ENCODE measurements around the gene NANOGP8. TPM values are rescaled to one million over a fixed set of nuclear protein-coding genes. Genes with fewer than 3 reads are reported as not detected.

NANOGP8 gene
- total RNA-seq, 1 donor from 2014 or later: not detected

DNA sequence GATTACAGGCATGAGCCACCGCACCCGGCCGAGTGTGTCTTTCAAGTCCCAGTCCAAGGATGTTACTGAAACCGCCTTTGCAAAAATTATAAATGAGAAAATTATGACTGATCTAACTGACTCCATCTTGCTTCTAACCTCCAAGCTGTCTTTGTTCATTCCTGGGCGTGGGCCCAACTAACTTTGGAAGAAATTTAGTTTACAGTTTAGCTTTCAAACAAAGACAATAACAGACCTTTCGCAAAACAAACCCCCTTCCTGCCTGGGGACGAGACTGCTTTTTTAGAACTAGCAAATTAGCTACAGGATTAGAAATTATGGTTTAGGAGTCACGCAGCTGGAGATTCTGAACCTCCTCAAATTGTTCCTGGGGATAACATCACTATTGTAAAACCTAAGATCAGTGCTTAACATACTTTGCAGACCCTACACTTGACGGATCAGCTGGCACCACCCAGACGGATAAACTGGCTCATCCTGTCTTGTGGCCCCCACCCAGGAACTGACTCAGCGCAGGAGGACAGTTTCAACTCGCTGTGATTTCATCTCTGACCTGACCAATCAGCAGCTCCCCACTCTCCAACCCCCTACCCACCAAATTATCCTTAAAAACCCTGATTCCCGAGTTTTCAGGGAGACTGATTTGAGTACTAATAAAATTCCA, 23.8 kb downstream of the NANOGP8 start:
- DNase-seq (ENCODE audit: low read depth): no peak

DNA sequence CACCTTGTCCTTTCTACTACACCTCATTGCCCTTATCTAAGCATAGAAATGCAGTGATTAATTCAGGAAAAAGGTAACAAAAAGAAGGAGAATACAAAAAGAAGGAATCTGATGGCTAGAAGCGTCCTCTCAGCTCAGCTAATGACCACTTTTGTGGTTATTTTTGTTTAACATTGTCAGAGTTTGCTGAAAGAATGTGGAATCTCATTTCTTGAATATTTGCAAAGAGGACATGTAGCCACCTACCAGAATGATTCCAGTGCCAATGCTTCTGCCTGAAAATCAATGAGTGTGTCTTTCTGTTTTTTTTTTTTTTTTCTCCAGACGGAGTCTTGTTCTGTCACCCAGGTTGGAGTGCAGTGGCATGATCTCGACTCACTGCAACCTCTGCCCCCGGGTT, 24.5 kb downstream of the NANOGP8 start:
- peak; percentile 23 for DNase-seq (ENCODE audit: low read depth)

DNA sequence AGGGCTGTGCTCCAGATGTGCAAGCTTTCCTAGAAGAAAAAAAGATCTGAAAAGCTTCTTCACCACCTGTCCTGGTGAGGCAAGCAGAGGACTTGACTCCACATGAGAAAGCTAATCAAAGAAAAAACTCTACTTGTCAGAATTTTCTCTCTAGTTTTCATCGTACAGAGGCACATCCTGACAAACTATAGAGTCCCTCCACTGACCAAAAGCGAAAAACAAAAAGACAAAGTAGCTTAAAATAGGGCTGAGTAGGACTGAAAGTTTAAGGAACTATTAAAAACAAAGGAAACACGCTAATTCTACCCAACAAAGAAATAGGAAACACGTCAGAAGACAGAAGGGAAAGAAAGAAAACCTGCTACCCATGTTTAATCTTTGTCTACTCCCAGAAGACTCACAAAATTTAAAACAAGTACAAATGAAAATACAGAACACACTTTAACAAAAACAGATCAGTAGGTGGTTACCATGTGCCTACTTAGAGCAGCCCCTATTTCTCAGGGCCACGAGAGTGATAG, 26.5 kb downstream of the NANOGP8 start:
- no peak for DNase-seq (ENCODE audit: low read depth)

DNA sequence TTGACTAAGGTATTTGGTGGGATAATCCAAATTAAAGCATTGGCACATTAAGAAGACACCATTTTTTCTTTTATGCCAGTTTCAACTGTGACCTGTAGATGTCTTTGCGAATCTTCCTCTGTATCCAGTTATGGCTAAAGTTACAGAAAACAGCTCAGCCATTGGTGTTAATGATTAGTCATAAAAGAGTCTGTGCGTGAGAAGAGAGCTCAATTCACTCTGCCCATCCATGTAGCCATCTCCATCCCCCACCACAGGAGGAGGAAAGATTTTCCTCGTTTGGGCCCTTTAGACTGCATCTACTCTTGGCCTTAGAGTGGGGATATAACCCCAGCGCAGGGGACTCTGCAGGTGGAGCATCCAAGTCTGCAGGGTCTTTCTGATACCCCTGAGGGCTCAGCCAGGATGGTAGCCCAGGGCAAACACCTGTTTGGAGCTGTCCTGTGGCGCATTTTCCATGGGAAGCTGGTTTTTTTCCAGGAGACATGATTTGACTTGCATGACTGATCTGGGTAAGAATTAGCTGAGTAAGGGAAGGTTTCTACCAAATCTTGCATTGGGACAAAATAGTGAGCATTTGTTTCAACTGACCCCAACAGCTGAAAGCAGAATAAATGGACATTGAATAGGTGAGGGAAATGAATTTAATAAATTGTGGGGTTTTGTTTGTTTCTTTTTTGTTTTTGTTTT, 29.5 kb downstream of the NANOGP8 start:
- peak; percentile 79 for DNase-seq (ENCODE audit: low read depth)

DNA sequence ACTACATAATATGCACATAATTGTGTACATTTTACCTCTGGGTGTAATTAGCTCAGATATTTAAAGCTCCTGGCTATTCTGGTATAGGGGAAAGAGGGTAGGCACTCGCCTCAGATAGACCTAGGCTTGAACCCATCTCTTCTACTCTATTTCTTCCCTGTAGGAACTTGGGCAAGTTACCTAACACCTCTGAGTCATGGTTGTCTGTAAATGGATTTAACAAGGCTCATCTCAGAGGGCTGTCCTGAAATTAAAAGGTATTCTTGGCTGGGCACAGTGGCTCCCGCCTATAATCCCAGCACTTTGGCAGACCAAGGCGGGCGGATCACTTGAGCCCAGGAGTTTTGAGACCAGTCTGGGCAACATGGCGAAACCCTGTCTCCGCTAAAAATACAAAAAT, 30.7 kb downstream of the NANOGP8 start:
- DNase-seq (ENCODE audit: low read depth): peak; percentile 50

DNA sequence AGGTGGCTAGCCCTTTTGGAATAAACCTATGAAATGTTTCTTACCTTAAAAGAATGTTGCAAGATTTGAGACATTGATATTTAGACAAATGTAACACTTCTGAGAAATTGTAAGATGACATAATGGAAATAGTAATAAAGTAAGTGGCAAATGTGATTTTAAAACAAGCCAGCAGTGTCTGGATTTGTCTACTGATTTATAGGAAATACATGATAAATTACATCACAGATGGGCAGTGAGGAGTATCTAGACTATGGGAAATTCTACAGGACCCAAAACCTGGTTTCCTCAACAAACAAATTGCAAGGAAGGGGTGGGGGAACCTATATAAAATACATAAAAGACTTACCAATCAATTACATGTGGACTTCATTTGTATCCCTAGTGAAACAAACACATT, 37.1 kb downstream of the NANOGP8 start:
- DNase-seq (ENCODE audit: low read depth): no peak

DNA sequence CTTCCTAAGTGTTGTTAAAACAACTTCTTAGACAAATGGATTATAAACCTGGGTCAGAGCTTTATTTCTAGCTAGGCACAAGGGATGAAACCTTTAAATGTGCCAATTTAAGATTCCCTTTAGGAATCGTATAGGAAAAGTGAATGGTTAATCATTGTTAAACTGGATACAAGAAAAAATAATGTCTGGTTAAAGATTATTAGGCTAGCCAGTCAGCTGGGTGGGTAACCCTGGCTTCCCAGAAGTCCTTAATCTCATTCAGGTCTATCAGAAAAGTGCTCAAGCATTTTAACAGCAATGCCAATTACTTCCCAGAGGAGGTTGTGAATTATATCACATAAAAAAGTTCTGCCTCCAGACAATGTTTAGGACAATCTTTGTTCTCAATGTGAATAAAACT, 37.6 kb downstream of the NANOGP8 start:
- DNase-seq (ENCODE audit: low read depth): peak; percentile 87

DNA sequence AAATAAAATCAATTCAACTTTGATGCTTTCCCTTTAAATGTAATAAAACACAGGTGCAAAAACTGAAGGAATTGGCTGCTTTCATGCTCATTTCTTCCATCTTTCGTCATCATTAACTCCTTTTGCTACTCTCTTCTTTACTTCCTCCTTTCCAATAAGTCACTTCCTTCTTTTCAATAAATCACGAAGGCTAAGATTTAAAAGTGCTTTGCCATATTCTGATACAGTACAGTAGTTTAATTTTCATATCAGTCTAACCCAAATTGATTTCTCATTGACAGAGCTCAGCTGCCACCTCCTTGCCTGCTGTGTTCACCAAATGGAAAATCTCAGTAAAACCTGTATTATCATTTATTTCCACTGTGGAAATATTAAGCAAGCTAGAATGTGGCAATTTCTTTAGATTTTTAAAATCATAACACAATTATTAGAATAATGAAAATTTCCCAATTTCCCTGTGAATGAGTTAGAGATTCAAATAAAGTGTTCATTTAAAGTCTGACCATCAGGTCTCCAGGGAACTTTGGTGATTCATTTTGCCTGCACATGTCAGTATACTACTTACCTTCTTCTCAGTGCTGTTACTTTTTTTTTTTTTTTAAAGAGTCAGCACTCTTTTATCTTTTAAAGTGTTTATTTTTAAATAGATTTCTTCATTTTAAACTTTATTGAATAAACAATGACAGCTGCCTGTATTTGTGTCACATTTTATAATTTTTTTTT, 41.6 kb downstream of the NANOGP8 start:
- DNase-seq (ENCODE audit: low read depth): peak; percentile 43

DNA sequence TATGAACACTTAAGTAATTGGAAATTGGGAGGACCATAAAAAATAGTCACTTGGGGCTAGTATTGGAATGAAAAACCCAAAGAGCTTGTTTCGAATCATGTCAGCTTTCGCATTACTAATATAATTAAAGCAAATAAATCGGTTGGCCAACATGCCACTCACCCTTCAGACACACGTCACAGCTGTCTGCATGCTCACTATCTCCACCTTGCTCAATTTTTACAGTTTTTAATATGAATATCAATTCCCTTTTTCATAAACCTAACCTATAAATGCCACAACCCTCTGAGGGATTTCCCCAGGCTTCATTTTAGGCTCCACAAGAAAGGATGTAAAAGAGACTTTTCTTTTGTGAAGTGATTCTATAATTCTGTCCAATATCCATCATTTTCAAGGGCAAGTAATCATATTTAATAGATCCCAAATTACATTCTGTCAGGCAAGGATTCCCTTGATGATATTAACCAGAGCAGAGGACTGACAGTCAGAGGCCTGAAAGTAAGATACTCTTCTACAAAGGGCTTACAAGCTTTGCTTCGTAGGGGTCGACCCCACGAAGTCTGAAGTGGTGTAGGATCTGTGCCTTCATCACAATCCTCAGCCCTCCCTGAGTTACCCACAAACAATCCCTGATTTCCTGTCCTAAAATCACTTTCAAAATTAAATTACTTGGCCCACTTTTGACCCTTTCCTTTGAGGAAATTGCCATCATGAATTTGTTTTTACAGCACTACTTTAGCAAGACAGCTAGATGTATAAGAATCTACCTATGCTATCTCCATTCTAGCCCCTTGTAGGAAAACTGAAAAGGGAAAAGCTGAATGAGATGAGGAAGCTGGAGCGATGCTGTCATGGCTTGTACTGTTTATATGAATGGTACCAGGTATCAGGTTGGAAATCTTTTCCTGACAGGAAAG, 44.5 kb downstream of the NANOGP8 start:
- DNase-seq (ENCODE audit: low read depth): no peak

DNA sequence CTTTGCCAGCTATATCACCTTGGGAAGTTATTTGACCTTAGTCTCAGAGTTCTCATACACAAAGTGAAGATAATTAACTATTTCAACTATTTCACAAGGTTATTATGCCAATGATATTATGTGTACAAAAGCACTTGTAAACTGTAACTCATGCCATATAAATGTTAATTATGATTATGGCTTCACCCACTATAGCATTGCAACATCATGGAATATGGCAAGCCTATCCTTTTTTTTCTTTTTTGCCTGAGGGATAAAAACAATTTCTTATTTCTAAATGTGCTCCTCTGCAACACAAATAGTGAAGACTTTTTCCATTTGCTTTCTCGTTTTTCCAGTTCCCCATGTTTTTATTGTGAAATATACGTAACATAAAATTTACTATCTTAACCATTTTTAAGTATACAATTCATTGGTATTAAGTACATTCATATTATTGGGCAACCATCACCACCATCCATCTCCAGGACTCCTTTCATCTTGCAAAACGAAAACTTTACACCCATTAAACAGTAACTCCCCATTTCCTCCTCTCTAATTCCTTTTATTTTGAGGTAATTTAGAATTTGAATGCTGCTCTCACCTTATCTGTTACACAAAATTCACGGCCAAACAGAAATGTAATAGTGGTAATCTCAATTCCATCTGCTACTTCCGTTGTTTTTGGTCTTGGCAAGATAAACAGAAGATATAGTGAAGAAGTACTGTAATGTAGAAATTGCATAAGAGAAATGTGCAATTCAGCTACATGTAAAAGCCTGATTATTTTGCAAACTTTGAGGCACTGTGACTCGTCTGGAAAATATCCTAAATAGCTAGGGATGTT, 46.3 kb downstream of the NANOGP8 start:
- DNase-seq (ENCODE audit: low read depth): peak; percentile 52

Other genes with a start within 250 kb of the NANOGP8 start
- gene AQR, start 115.6 kb downstream of the NANOGP8 start, total RNA-seq: 24.5 and 37.8 TPM in 2 replicates
- gene ZNF770, start 97.0 kb downstream of the NANOGP8 start, total RNA-seq: 34.7 and 85.1 TPM in 2 replicates

Data from renal cortical epithelial cell (primary cell).